Cardiac muscle cell (in vitro differentiated cells and primary cell): ENCODE results near the gene EYA4. TPM values are rescaled to one million over a fixed set of nuclear protein-coding genes. Genes with fewer than 3 reads are reported as not detected.

Experiments used
- DNase-seq, 2 donors: peaks; one replicate each; pipeline versions ENCODE4 v3.0.0 to v3.0.0-alpha.2; 2010 to 2017; ENCODE audit warnings: low read depth in 1 of 2, low spot score in 1 of 2
- H3K27ac ChIP-seq: fragments of 200-600 bp; sonication (generic); 2 replicates; pipeline ENCODE4 v1.5.1; 2016
- H3K27me3 ChIP-seq: fragments of 200-600 bp; sonication (generic); 2 replicates; pipeline ENCODE4 v1.6.0; 2016; ENCODE audit warnings: control low read depth
- H3K36me3 ChIP-seq: fragments of 200-600 bp; sonication (generic); 2 replicates; pipeline ENCODE4 v1.5.1; 2016; ENCODE audit warnings: control low read depth
- H3K4me1 ChIP-seq: fragments of 200-600 bp; sonication (generic); 2 replicates; pipeline ENCODE4 v1.8.1; 2017; ENCODE audit warnings: low read depth, mild to moderate bottlenecking, mixed run types
- H3K4me3 ChIP-seq: fragments of 200-600 bp; sonication (generic); 2 replicates; pipeline ENCODE4 v1.5.1; 2016; ENCODE audit warnings: mild to moderate bottlenecking
- H3K9me3 ChIP-seq: fragments of 200-600 bp; sonication (generic); 2 replicates; pipeline ENCODE4 v1.5.1; 2017; ENCODE audit warnings: low read depth, mild to moderate bottlenecking, control low read depth
- polyA plus RNA-seq: library from polyadenylated mRNA; unstranded; fragments of >200 nt; fragmentation: Nextera tagmentation; extraction: Ambion mirVana; gene quantifications from 2 replicates; pipeline ENCODE4 v1.2.1, GENCODE V29; 2016
- total RNA-seq: library from RNA; depleted of rRNA; stranded (reverse); fragments of >200 nt; gene quantifications from 2 replicates; pipeline ENCODE4 v1.2.3, GENCODE V29; 2016
- TF ChIP-seq, protein P1 (sequence below): IDR thresholded peaks from 2 replicates; pipeline ENCODE4 v1.5.1; 2012; ENCODE audit warnings: low read depth, mild to moderate bottlenecking, low read length

The EYA4 gene
- total and polyA plus RNA-seq, 2 experiments from 2014 or later = 0.03 to 0.11 TPM

DNA sequence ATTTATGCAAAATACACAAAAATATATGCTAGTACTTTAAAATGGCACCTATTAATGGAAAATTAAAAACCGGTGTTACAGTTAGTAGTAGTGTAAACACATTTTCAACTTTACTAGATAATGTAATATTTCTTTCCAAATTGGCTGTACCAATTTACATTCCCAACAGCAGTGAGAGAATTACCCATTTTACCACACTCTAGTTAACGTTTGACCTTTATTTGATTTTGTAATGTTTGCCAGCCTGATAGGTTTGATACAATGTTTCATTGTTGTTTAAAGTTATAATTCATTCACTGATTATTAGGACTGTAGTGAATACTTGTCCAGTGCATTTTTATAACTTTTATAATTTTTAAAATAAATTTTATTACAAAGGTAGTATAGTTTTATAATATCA is 182.1 kb downstream of the EYA4 start:
- no peaks in the 10 kb centered on the region for H3K36me3 ChIP-seq
- no peaks in the 10 kb centered on the region for H3K9me3 ChIP-seq
- H3K27ac ChIP-seq = no peak overlapping the region
- TF ChIP-seq, protein P1, sequence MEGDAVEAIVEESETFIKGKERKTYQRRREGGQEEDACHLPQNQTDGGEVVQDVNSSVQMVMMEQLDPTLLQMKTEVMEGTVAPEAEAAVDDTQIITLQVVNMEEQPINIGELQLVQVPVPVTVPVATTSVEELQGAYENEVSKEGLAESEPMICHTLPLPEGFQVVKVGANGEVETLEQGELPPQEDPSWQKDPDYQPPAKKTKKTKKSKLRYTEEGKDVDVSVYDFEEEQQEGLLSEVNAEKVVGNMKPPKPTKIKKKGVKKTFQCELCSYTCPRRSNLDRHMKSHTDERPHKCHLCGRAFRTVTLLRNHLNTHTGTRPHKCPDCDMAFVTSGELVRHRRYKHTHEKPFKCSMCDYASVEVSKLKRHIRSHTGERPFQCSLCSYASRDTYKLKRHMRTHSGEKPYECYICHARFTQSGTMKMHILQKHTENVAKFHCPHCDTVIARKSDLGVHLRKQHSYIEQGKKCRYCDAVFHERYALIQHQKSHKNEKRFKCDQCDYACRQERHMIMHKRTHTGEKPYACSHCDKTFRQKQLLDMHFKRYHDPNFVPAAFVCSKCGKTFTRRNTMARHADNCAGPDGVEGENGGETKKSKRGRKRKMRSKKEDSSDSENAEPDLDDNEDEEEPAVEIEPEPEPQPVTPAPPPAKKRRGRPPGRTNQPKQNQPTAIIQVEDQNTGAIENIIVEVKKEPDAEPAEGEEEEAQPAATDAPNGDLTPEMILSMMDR = no peak
- no peaks in the 10 kb centered on the region for H3K27me3 ChIP-seq
- H3K4me1 ChIP-seq = no peaks in the 10 kb centered on the region
- no peak overlapping the region for H3K4me3 ChIP-seq
- DNase-seq = no peak

DNA sequence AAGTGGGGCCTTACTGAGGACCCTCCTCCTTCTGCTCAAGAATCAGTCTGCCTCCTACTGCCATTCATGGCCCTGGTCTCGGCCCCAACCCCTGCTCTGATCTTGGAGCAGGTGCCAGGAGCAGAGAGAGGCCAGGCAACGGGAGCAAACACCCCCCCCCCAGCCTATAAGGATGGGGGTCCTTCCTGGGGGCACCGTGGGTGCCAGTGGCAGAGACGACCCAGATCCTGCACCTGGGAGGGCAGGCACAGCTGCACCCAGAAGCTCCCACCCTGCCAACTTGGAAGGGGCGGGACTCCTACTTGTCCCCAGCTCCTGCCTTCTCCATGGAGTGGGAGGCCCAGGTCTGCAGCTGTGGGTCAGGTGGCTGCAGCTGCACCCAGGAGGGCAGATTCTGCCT is 183.2 kb downstream of the EYA4 start:
- H3K9me3 ChIP-seq = no peaks in the 10 kb centered on the region
- H3K4me3 ChIP-seq = no peak overlapping the region
- no peaks in the 10 kb centered on the region for H3K36me3 ChIP-seq
- no peak for DNase-seq
- no peak overlapping the region for H3K27ac ChIP-seq
- no peaks in the 10 kb centered on the region for H3K27me3 ChIP-seq
- no peaks in the 10 kb centered on the region for H3K4me1 ChIP-seq
- TF ChIP-seq, protein P1 = no peak

DNA sequence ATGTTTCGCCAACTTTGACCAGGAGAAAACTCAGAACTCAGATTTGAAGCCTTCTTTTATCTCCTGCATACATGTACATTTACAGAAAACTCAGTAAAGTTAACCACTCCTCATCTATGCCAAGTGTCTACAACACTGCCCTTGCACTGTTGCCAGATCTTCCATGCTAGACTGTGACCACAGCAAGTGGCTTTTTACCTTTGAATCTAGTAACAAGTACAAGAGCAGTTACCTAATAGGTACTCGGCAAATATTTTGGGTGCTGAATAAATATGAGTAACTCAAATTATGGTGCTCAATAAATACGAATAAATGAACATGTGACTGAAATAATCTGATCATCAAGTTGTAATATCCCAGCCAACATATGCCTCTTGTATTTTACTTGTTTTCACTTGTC is 184.9 kb downstream of the EYA4 start:
- TF ChIP-seq, protein P1 = no peak
- Histone ChIP-seq H3K4me3 (no peak overlapping the region), H3K4me1 (no peaks in the 10 kb centered on the region), H3K27ac (no peak overlapping the region), H3K9me3 (peaks cover 4% of the 10 kb centered on the region), H3K27me3 (no peaks in the 10 kb centered on the region), H3K36me3 (no peaks in the 10 kb centered on the region)
- no peak for DNase-seq

DNA sequence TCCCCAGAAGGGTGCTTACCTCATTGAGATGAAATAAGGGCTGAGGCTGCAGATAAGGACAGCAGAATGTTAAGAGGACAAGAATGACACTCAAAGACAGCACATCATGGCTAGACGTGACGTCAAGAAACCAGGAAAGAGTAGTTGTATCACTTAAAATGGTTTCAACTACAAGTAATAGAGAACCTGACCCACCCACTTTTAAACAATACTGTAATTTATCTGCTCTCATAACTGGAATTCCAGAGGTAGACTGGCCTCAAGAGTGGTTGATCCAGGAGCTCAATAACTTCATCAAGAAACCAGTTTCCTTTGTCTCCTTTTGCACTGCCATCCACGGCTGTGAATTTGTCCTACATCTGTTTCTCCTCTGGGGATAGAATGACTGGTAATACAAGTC is 187.1 kb downstream of the EYA4 start:
- TF ChIP-seq, protein P1 = no peak
- H3K9me3 ChIP-seq = peaks cover 4% of the 10 kb centered on the region
- H3K27ac ChIP-seq = no peak overlapping the region
- H3K27me3 ChIP-seq = no peaks in the 10 kb centered on the region
- no peaks in the 10 kb centered on the region for H3K4me1 ChIP-seq
- H3K36me3 ChIP-seq = no peaks in the 10 kb centered on the region
- no peak overlapping the region for H3K4me3 ChIP-seq
- DNase-seq = no peak

DNA sequence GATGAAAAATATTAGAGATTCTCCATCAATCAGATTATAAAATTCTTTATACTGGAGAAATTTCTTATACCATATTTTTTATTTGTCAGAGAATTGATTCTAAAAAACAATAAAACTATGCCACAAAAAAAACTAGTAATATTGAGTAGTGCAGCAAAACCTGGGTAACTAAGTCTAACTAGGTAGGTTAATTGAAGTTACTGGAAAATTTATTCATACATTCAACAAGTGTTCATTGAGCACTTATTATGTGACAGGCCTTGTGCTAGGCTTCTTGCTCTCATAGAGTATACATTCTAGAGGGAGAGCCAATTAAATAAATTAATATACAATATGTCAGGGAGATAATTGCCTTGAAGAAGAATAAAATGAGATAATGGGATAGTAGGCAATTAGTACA is 189.4 kb downstream of the EYA4 start:
- no peaks in the 10 kb centered on the region for H3K27me3 ChIP-seq
- no peaks in the 10 kb centered on the region for H3K4me1 ChIP-seq
- no peak overlapping the region for H3K4me3 ChIP-seq
- no peak overlapping the region for H3K27ac ChIP-seq
- no peak for DNase-seq
- H3K36me3 ChIP-seq = no peaks in the 10 kb centered on the region
- TF ChIP-seq, protein P1 = no peak
- peaks cover 4% of the 10 kb centered on the region for H3K9me3 ChIP-seq

DNA sequence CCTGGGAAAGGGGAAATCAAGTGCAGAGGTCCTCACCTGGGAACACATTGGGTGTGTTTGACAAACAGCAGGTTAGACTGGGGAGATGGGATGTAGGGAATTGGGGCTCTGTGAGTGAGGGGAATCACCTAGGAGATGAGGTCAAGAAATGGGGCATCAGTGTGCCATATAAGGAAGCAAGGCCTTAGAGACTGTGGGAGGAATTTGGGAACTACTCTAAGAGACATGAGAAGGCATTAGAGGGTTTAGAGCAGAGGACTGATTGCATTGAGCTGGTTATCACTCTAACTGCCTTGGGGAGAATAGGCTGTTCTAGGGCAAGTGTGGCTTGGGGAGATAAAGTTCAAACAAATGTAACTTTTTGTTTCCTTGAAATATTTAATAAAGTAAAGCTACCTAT is 189.9 kb downstream of the EYA4 start:
- peaks cover 4% of the 10 kb centered on the region for H3K9me3 ChIP-seq
- TF ChIP-seq, protein P1 = no peak
- no peaks in the 10 kb centered on the region for H3K36me3 ChIP-seq
- no peak overlapping the region for H3K4me3 ChIP-seq
- H3K27me3 ChIP-seq = no peaks in the 10 kb centered on the region
- H3K27ac ChIP-seq = no peak overlapping the region
- no peak for DNase-seq
- no peaks in the 10 kb centered on the region for H3K4me1 ChIP-seq
